ENCODE results near the gene ADAM8. TPM values are rescaled to one million over a fixed set of nuclear protein-coding genes. Genes with fewer than 3 reads are reported as not detected.

Gene ADAM8
- total RNA-seq, 2 experiments from 2014 or later, result 10.0 to 16.3 TPM

DNA sequence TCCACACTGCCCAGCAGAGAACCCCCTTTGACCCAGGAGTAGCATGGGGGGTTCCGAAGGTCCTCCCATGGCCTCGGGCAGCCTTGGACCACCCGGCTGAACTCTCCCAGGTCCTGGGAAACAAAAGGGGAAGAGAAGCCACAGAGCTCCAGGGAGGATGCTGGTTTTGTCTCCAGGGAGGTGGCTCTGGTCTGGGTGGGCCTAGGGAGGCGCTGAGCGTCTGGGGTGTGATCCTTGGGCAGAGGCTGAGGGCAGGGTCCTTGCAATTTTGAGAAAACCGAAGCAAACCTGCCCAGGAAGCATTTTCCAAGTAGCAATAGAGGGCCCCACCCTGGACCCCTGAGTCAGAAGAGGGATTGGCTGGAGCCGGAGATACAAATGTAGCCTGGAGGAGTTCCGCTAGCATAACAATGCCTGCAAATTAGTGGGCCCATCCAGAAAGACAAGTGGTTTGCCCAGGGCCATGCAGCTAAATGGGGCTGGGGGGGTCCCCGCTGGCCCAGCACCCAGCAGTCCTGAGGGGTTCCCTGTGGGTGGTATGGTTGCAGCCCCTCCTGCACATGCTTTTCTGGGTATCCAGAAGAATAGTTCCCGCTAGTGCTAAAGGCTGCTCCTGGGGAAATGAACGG is 44.6 kb downstream of the ADAM8 start:
- no peaks in the 10 kb centered on the region for H3K4me1 ChIP-seq (ENCODE audit: insufficient read depth, low read length, poor library complexity, severe bottlenecking)

DNA sequence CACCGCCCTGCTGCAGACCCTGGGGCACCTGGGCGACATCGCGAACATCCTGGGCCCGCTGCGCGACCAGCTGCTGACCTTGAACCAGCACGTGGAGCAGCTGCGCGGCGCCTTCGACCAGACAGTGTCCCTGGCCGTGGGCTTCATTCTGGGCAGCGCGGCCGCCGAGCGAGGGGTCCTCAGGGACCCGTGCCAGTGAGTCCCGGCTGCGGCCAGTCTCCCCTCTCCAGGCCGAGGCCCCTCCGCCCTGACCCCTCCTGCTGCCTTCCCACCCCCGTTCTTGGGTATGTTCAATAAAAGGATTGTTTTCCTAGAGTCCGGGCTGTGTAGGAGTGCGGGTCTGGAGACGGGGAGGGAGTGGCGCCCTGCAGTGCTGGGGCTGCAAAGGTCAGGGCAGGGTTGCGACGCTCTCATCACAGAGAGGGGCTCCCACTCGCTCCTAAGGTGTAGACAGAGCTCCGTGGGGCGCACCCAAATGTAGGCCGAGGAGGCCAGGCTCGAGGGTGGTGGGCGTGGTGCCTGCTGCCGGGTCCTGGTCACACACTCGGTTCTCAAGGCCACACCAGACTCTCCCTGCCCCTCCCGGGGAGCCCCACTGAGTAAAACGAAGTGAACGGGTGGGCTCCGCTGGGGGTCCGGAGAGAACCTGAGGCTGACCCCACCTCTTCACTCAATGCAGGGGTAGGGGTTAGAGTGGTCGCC is 45.3 kb downstream of the ADAM8 start:
- Histone ChIP-seq H3K4me3 (ENCODE audit: low read depth, low read length, poor library complexity, severe bottlenecking) (no peak overlapping the region), H3K4me1 (ENCODE audit: insufficient read depth, low read length, poor library complexity, severe bottlenecking) (no peaks in the 10 kb centered on the region), H3K27ac (ENCODE audit: low read depth, low read length, poor library complexity, severe bottlenecking) (no peak overlapping the region), H3K79me2 (ENCODE audit: insufficient read depth, low read depth, low read length) (no peaks in the 10 kb centered on the region), H3K36me3 (ENCODE audit: insufficient read depth, low read length) (no peaks in the 10 kb centered on the region), H3K9me2 (ENCODE audit: insufficient read depth, low read length) (no peaks in the 10 kb centered on the region), H3K9me3 (ENCODE audit: low read length) (no peaks in the 10 kb centered on the region), H4K20me1 (ENCODE audit: insufficient read depth, low read length) (no peaks in the 10 kb centered on the region; the same call in 1 of the 2 replicates), H3K4me2 (ENCODE audit: low read length) (no peak overlapping the region), H2AFZ (ENCODE audit: low read length) (no peak overlapping the region)
- DNase-seq (ENCODE audit: low spot score), result no peak
- TF ChIP-seq EZH2phosphoT487 (IDR thresholded peaks at IDR 0.05; ENCODE audit: borderline replicate concordance, low read depth, low read length), result no peak
- ChIA-PET POLR2A (no interaction called here), CTCF (ENCODE audit: unreplicated experiment) (no interaction called here)
- BruUV-seq (replicated peaks), result no TSS peak
- intact Hi-C loops (cut with micrococcal nuclease; ENCODE audit: unreplicated experiment), result no loop called here

More for the DNA sequence above, 44.6 kb downstream of the ADAM8 start:
- ChIA-PET POLR2A (no interaction called here), CTCF (ENCODE audit: unreplicated experiment) (no interaction called here)
- H3K4me3 ChIP-seq (ENCODE audit: low read depth, low read length, poor library complexity, severe bottlenecking), result no peak overlapping the region
- H3K9me2 ChIP-seq (ENCODE audit: insufficient read depth, low read length), result no peaks in the 10 kb centered on the region
- H3K4me2 ChIP-seq (ENCODE audit: low read length), result no peak overlapping the region
- no peaks in the 10 kb centered on the region for H3K36me3 ChIP-seq (ENCODE audit: insufficient read depth, low read length)
- no peak for TF ChIP-seq EZH2phosphoT487 (IDR thresholded peaks at IDR 0.05; ENCODE audit: borderline replicate concordance, low read depth, low read length)
- TF ChIP-seq, protein P1, sequence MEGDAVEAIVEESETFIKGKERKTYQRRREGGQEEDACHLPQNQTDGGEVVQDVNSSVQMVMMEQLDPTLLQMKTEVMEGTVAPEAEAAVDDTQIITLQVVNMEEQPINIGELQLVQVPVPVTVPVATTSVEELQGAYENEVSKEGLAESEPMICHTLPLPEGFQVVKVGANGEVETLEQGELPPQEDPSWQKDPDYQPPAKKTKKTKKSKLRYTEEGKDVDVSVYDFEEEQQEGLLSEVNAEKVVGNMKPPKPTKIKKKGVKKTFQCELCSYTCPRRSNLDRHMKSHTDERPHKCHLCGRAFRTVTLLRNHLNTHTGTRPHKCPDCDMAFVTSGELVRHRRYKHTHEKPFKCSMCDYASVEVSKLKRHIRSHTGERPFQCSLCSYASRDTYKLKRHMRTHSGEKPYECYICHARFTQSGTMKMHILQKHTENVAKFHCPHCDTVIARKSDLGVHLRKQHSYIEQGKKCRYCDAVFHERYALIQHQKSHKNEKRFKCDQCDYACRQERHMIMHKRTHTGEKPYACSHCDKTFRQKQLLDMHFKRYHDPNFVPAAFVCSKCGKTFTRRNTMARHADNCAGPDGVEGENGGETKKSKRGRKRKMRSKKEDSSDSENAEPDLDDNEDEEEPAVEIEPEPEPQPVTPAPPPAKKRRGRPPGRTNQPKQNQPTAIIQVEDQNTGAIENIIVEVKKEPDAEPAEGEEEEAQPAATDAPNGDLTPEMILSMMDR (conservative IDR thresholded peaks at IDR 0.05; ENCODE audit: low read length), result no peak
- H3K9me3 ChIP-seq (ENCODE audit: low read length), result no peaks in the 10 kb centered on the region
- no peak overlapping the region for H2AFZ ChIP-seq (ENCODE audit: low read length)
- H3K27ac ChIP-seq (ENCODE audit: low read depth, low read length, poor library complexity, severe bottlenecking), result no peak overlapping the region
- H3K79me2 ChIP-seq (ENCODE audit: insufficient read depth, low read depth, low read length), result no peaks in the 10 kb centered on the region
- no TSS peak for BruUV-seq (replicated peaks)
- no peak for DNase-seq (ENCODE audit: low spot score)
- no peaks in the 10 kb centered on the region; the same call in 1 of the 2 replicates for H4K20me1 ChIP-seq (ENCODE audit: insufficient read depth, low read length)
- intact Hi-C loops (cut with micrococcal nuclease; ENCODE audit: unreplicated experiment), result no loop called here

DNA sequence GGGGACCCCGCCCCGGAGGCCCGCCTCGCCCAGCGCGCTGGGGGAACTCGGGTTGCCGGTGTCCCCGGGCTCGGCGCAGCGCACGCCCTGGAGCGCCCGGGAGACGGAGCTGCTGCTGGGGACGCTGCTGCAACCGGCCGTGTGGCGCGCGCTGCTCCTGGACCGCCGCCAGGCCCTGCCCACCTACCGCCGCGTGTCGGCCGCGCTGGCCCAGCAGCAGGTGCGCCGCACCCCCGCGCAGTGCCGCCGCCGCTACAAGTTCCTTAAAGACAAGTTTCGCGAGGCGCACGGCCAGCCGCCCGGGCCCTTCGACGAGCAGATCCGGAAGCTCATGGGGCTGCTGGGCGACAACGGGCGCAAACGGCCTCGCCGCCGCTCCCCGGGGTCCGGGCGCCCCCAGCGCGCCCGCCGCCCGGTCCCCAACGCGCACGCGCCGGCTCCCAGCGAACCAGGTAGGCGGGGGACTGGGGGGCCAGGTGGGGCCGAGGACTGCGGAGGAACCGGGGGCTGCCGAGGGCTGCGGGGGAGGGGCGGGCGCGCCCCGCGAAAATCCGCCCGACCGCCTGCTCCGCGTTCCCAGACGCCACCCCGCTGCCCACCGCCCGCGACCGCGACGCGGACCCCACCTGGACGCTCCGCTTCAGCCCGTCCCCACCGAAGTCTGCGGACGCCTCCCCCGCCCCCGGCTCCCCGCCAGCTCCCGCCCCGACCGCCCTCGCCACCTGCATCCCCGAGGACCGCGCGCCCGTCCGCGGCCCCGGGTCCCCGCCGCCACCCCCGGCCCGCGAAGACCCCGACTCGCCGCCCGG is 46.1 kb downstream of the ADAM8 start:
- ChIA-PET POLR2A (no interaction called here), CTCF (ENCODE audit: unreplicated experiment) (no interaction called here)
- Histone ChIP-seq H2AFZ (ENCODE audit: low read length) (no peak overlapping the region), H4K20me1 (ENCODE audit: insufficient read depth, low read length) (no peaks in the 10 kb centered on the region), H3K4me1 (ENCODE audit: insufficient read depth, low read length, poor library complexity, severe bottlenecking) (no peaks in the 10 kb centered on the region), H3K4me3 (ENCODE audit: low read depth, low read length, poor library complexity, severe bottlenecking) (no peak overlapping the region), H3K9me2 (ENCODE audit: insufficient read depth, low read length) (no peaks in the 10 kb centered on the region), H3K79me2 (ENCODE audit: insufficient read depth, low read depth, low read length) (no peaks in the 10 kb centered on the region), H3K9me3 (ENCODE audit: low read length) (no peaks in the 10 kb centered on the region), H3K27ac (ENCODE audit: low read depth, low read length, poor library complexity, severe bottlenecking) (no peak overlapping the region), H3K36me3 (ENCODE audit: insufficient read depth, low read length) (no peaks in the 10 kb centered on the region), H3K4me2 (ENCODE audit: low read length) (no peak overlapping the region)
- BruUV-seq (replicated peaks), result no TSS peak
- no peak for TF ChIP-seq EZH2phosphoT487 (IDR thresholded peaks at IDR 0.05; ENCODE audit: borderline replicate concordance, low read depth, low read length)
- TF ChIP-seq, protein P1 (conservative IDR thresholded peaks at IDR 0.05; ENCODE audit: low read length), result no peak
- DNase-seq (ENCODE audit: low spot score), result no peak
- intact Hi-C loops (cut with micrococcal nuclease; ENCODE audit: unreplicated experiment), result no loop called here

Data from OCI-LY7 (cell line).